ENCODE results near the gene C1QL4. TPM values are rescaled to one million over a fixed set of nuclear protein-coding genes. Genes with fewer than 3 reads are reported as not detected.

The C1QL4 gene
- total RNA-seq, 1 experiment from 2014 or later, result 3.6 TPM

DNA sequence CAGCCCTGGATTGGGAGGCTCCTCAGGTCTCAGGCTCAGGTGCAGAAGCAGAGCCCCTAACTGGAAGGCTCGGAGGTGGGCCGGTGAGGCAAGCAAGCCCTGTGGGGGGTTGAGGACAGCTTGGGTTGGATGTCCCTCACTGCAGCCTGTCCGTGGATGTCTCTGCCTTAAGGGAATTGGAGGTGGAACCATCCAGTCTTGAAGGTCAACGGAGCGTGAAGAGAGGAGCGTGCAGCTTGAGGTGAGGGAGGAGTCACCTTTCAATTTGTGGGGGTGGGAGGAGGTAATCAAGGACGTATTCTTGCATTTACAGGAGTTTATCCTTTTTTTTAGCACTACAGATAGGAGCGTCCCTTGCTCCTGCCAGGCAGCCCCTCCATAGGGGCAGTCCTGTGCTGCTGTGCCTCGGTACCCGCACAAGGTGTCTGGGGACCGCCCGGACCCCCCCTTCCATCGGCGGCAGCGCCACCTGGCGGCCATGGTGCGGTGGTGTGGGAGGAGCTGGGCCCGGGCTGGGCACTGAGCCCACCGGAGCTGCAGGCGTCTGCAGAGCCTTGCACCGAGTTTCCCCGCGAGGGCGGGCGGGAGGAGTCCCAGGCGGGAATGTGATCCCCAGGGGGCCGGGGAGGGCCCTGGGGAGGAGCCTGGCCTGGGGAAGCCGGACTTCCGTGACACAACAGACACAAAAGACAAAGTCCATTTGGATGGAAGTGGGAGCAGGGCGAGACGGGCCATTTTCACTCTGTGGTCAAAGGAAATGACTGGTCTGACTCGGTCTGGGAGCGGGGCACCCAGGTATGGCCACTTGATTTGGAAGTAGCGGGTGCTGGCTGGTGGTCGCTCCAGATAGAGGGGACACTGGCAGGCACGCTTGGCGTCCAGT is 10.6 kb upstream of the C1QL4 start:
- no TSS peak for BruUV-seq (replicated peaks)
- Histone ChIP-seq H3K27me3 (replicated peaks; ENCODE audit: control insufficient read depth, insufficient read depth, low read length) (no peaks in the 10 kb centered on the region), H3K4me1 (peaks cover 16% of the 10 kb centered on the region), H3K4me3 (ENCODE audit: low read depth, low read length) (peak overlapping the region; percentile 43), H3K36me3 (ENCODE audit: control insufficient read depth, insufficient read depth, low read length) (peaks cover 4% of the 10 kb centered on the region), H3K9me3 (no peaks in the 10 kb centered on the region)
- H3K36me3 Mint-ChIP-seq (ENCODE audit: insufficient read depth, unreplicated experiment), result peaks cover 29% of the 10 kb centered on the region
- H3K27me3 Mint-ChIP-seq (ENCODE audit: insufficient read depth, unreplicated experiment), result no peaks in the 10 kb centered on the region
- peak overlapping the region; percentile 90 for H3K4me3 Mint-ChIP-seq (ENCODE audit: unreplicated experiment)
- H3K4me1 Mint-ChIP-seq (ENCODE audit: low read depth, unreplicated experiment), result peaks cover 14% of the 10 kb centered on the region
- intact Hi-C loops (cut with micrococcal nuclease; ENCODE audit: unreplicated experiment), result loop anchor here (1.0 to 2.0 kb wide), 3 partner anchors 16 to 59 kb away; no protein-coding TSS in a partner anchor
- H3K9me3 Mint-ChIP-seq (ENCODE audit: unreplicated experiment), result no peaks in the 10 kb centered on the region
- peak overlapping the region; percentile 98 for H3K27ac Mint-ChIP-seq (ENCODE audit: unreplicated experiment)
- CTCF ChIA-PET, result interaction anchor here (0.5 to 3.5 kb wide), 49 partner anchors 9 to 390 kb away, joined by 3 to 153 read pairs (median 4); partner anchors contain the start of genes ARF3, C1QL4, KCNH3 and PRPF40B
- POLR2A ChIA-PET, result interaction anchor here (0.5 to 2.7 kb wide), 13 partner anchors 11 to 394 kb away, joined by 3 to 30 read pairs (median 3); partner anchors contain the start of genes SPATS2, TMBIM6, TROAP and TUBA1B
- DNase-seq, result peak; percentile 98 to 99
- TF ChIP-seq, protein P1, sequence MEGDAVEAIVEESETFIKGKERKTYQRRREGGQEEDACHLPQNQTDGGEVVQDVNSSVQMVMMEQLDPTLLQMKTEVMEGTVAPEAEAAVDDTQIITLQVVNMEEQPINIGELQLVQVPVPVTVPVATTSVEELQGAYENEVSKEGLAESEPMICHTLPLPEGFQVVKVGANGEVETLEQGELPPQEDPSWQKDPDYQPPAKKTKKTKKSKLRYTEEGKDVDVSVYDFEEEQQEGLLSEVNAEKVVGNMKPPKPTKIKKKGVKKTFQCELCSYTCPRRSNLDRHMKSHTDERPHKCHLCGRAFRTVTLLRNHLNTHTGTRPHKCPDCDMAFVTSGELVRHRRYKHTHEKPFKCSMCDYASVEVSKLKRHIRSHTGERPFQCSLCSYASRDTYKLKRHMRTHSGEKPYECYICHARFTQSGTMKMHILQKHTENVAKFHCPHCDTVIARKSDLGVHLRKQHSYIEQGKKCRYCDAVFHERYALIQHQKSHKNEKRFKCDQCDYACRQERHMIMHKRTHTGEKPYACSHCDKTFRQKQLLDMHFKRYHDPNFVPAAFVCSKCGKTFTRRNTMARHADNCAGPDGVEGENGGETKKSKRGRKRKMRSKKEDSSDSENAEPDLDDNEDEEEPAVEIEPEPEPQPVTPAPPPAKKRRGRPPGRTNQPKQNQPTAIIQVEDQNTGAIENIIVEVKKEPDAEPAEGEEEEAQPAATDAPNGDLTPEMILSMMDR (IDR thresholded peaks at IDR 0.05; ENCODE audit: insufficient read depth in 1 of 2, low read depth in 1 of 2, low read length in 1 of 2, severe bottlenecking in 1 of 2, unreplicated experiment in 1 of 2), result peak; percentile 97 to 98

DNA sequence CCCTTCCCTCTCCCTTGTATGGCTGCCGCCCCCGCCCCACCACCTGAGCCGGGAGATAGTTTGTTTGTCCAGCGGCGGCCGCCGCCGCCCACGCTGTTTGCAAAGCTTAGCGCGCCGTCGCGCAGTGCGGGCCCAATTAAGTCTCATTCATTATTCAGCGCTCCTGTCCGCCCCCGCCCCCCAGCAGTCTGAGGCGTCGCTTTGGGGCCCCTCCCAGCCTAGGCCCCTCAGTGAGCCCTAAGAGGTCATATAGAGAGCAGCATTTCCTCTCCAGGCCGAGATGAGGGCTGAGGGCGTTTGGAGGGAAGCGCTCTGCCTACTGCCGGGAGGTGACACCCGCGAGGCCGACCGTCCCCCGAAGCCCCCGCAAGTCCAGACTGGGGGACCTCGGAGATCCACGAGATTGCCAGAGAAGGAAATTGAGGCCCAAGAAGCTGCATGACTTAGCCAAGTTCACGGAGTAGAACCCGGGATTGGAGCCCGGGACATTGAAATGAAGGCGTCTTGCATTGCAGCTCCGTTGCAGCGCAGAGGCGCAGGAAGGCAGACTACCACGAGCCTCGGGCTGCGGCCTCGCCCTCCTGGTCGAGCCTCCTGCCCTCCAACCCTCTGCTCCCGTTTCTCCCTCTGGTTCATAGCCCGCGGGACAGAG is 9.8 kb upstream of the C1QL4 start, which contains the start of gene DNAJC22:
Gene DNAJC22, plus strand, starts transcription at position 230 of the 652 bp plus-strand sequence. CDS start 1,985 bp downstream, outside the sequence.
- TF ChIP-seq, protein P1 (IDR thresholded peaks at IDR 0.05; ENCODE audit: insufficient read depth in 1 of 2, low read depth in 1 of 2, low read length in 1 of 2, severe bottlenecking in 1 of 2, unreplicated experiment in 1 of 2), result peak in 1 of 2 experiments; percentile 0
- Mint-ChIP-seq H3K27me3 (ENCODE audit: insufficient read depth, unreplicated experiment) (no peaks in the 10 kb centered on the region), H3K27ac (ENCODE audit: unreplicated experiment) (peak within 1 kb of the TSS; percentile 98), H3K36me3 (ENCODE audit: insufficient read depth, unreplicated experiment) (peaks cover 26% of the 10 kb centered on the region), H3K4me3 (ENCODE audit: unreplicated experiment) (peak within 1 kb of the TSS; percentile 90), H3K9me3 (ENCODE audit: unreplicated experiment) (no peaks in the 10 kb centered on the region), H3K4me1 (ENCODE audit: low read depth, unreplicated experiment) (peaks cover 14% of the 10 kb centered on the region)
- Histone ChIP-seq H3K27me3 (replicated peaks; ENCODE audit: control insufficient read depth, insufficient read depth, low read length) (no peaks in the 10 kb centered on the region), H3K9me3 (no peaks in the 10 kb centered on the region), H3K4me1 (peaks cover 16% of the 10 kb centered on the region), H3K4me3 (ENCODE audit: low read depth, low read length) (peak within 1 kb of the TSS; percentile 43), H3K36me3 (ENCODE audit: control insufficient read depth, insufficient read depth, low read length) (peaks cover 4% of the 10 kb centered on the region)
- POLR2A ChIA-PET, result interaction anchor here (0.5 to 2.7 kb wide), 6 partner anchors 10 to 213 kb away, joined by 3 to 30 read pairs (median 8); partner anchors contain the start of genes SPATS2 and TROAP
- BruUV-seq (replicated peaks), result no TSS peak
- peak; percentile 61 to 63 for DNase-seq
- CTCF ChIA-PET, result interaction anchor here (0.5 to 3.5 kb wide), 27 partner anchors 9 to 389 kb away, joined by 3 to 153 read pairs (median 5); partner anchors contain the start of genes ARF3, C1QL4, KCNH3 and PRPH
- intact Hi-C loops (cut with micrococcal nuclease; ENCODE audit: unreplicated experiment), result loop anchor here (1.0 to 2.0 kb wide), 3 partner anchors 15 to 58 kb away; no protein-coding TSS in a partner anchor
